ENCODE results near the gene JAML.

DNA sequence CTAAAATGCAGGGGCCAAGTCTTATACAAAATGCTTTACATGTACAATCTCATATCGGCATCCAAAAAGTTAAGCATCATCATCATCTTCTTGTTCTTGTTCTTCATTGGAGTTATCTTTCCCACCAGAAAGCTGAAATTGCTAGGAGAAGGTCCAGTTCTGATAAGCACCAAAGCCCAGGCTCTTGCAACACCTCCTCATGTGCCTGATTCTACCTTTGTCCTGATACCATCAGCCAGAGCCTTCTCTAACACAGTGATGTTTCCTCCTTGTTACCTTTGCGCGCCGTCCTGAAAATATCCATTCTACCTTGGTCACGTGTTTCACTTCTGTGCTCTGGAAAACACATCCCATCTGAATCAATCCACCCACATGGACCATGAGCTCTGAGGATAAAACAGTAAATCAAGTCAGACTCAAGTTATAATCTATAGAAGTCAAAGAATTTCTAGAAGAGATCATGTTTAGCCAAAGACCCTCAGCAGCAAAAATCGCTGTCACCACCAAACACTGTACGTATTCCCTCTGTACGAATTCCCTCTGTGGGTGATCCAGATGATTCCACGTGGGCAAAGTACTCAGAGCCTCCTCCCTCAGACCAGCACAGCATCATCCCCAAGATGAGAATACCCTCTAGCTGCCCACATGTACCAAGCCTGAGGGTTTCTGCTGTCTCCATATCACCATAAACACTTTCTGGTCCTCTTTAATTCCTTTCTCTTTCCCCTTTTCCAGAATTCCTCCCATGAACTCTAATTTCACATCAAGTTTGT is 19.0 kb downstream of the JAML start:
- TF ChIP-seq CTCF (IDR thresholded peaks at IDR 0.05) (no peak), POLR2A (IDR thresholded peaks at IDR 0.05) (no peak)
